GM23338 (cell line): Measurements from ENCODE around the gene ATP1A3. TPM values are rescaled to one million over a fixed set of nuclear protein-coding genes. Genes with fewer than 3 reads are reported as not detected.

ENCODE experiments used
- ATAC-seq: fragments of 200-7000 bp; cut with Tn5 transposase; 3 replicates; pipeline ENCODE4 v1.9.1; 2020
- DNase-seq: peaks from one replicate; pipeline ENCODE4 v3.0.0-alpha.2; 2015; ENCODE audit warnings: low spot score
- H2AFZ ChIP-seq: fragments of 200-600 bp; sonication (generic); 2 replicates; pipeline ENCODE4 v1.8.0; 2016; ENCODE audit warnings: antibody characterized with exemption, mild to moderate bottlenecking, moderate library complexity
- H3F3A ChIP-seq: fragments of 200-600 bp; sonication (generic); replicated peaks from 2 replicates; pipeline ENCODE4 v1.8.0; 2017; ENCODE audit warnings: antibody characterized with exemption, mixed run types, low read depth
- H3K27ac ChIP-seq: fragments of 200-600 bp; sonication (generic); 2 replicates; pipeline ENCODE4 v1.6.1; 2016; ENCODE audit warnings: low read depth
- H3K27me3 ChIP-seq: fragments of 200-600 bp; sonication (generic); 2 replicates; pipeline ENCODE4 v1.8.0; 2016; ENCODE audit warnings: mild to moderate bottlenecking, mixed run types, moderate library complexity; ENCODE audit not compliant: insufficient read depth
- H3K36me3 ChIP-seq: fragments of 200-600 bp; sonication (generic); 2 replicates; pipeline ENCODE4 v1.8.0; 2016; ENCODE audit warnings: mild to moderate bottlenecking; ENCODE audit not compliant: insufficient read depth
- H3K4me1 ChIP-seq: fragments of 200-600 bp; sonication (generic); 2 replicates; pipeline ENCODE4 v1.8.0; 2016; ENCODE audit warnings: mild to moderate bottlenecking, moderate library complexity; ENCODE audit not compliant: insufficient read depth
- H3K4me2 ChIP-seq: fragments of 200-600 bp; sonication (generic); 2 replicates; pipeline ENCODE4 v1.7.1; 2017; ENCODE audit warnings: mixed run types
- H3K4me3 ChIP-seq: fragments of 200-600 bp; sonication (generic); 2 replicates; pipeline ENCODE4 v1.6.1; 2016; ENCODE audit warnings: mixed run types
- H3K79me2 ChIP-seq: fragments of 200-600 bp; sonication (generic); replicated peaks from 2 replicates; pipeline ENCODE4 v1.8.0; 2017; ENCODE audit warnings: mild to moderate bottlenecking; ENCODE audit not compliant: insufficient read depth
- H3K9me2 ChIP-seq: fragments of 200-600 bp; sonication (generic); 2 replicates; pipeline ENCODE4 v1.8.0; 2017; ENCODE audit not compliant: insufficient read depth
- H4K20me1 ChIP-seq: fragments of 200-600 bp; sonication (generic); replicated peaks from 2 replicates; pipeline ENCODE4 v1.8.0; 2017; ENCODE audit warnings: mild to moderate bottlenecking; ENCODE audit not compliant: insufficient read depth
- H3K27ac Mint-ChIP-seq: 2 replicates; pipeline ENCODE4 v1.8.0; 2020; ENCODE audit warnings: inconsistent platforms, mild to moderate bottlenecking, moderate library complexity, mixed read lengths
- H3K27me3 Mint-ChIP-seq: 3 replicates; pipeline ENCODE4 v1.8.0; 2022; ENCODE audit warnings: low read depth, mild to moderate bottlenecking, moderate library complexity, mixed read lengths, inconsistent platforms; ENCODE audit not compliant: insufficient read depth, poor library complexity
- H3K36me3 Mint-ChIP-seq: 3 replicates; pipeline ENCODE4 v1.8.0; 2021; ENCODE audit warnings: low read depth, mild to moderate bottlenecking, inconsistent platforms, moderate library complexity, mixed read lengths
- H3K4me1 Mint-ChIP-seq: 3 replicates; pipeline ENCODE4 v1.8.0; 2020; ENCODE audit warnings: mild to moderate bottlenecking, inconsistent platforms, mixed read lengths
- H3K4me3 Mint-ChIP-seq: 3 replicates; pipeline ENCODE4 v1.8.0; 2021; ENCODE audit warnings: moderate library complexity, mild to moderate bottlenecking, inconsistent platforms, mixed read lengths
- H3K9me3 Mint-ChIP-seq: 3 replicates; pipeline ENCODE4 v1.8.0; 2020; ENCODE audit warnings: moderate library complexity, mild to moderate bottlenecking, inconsistent platforms, mixed read lengths
- CREB1 ChIP-seq: fragments of 250-450 bp; sonication (Bioruptor Pico); IDR thresholded peaks from 2 replicates; pipeline ENCODE4 v1.5.0; 2020; ENCODE audit warnings: low read depth, mild to moderate bottlenecking, moderate library complexity
- CTCF ChIP-seq, 2 experiments: fragments of 200-600 bp in 1 of 2; sonication (generic) in 1 of 2; conservative IDR thresholded peaks; 2 replicates each; pipeline versions ENCODE4 v1.5.1 to v1.6.1; 2016 to 2017; ENCODE audit warnings: antibody characterized with exemption in 2 of 2, low read depth in 2 of 2, mild to moderate bottlenecking in 2 of 2, moderate library complexity in 1 of 2
- EZH2phosphoT487 ChIP-seq: fragments of 200-600 bp; sonication (generic); IDR thresholded peaks from one replicate; pipeline ENCODE4 v1.8.1; 2018; ENCODE audit warnings: antibody characterized with exemption; ENCODE audit not compliant: unreplicated experiment
- ZNF114 ChIP-seq: fragments of 250-450 bp; sonication (Bioruptor Pico); IDR thresholded peaks from 2 replicates; pipeline ENCODE4 v1.5.0; 2020; ENCODE audit warnings: mild to moderate bottlenecking, moderate library complexity
- ZNF331 ChIP-seq: fragments of 250-450 bp; sonication (Bioruptor Pico); IDR thresholded peaks from 2 replicates; pipeline ENCODE4 v1.5.0; 2020; ENCODE audit warnings: low read depth, mild to moderate bottlenecking, moderate library complexity
- polyA plus RNA-seq: library from polyadenylated mRNA; unstranded; fragments of >200 nt; fragmentation: Nextera tagmentation; extraction: Ambion mirVana; gene quantifications from 2 replicates; pipeline ENCODE4 v1.2.1, GENCODE V29; 2016
- total RNA-seq: library from RNA; depleted of rRNA; stranded (reverse); fragments of >200 nt; shearing (Covaris generic); gene quantifications from 2 replicates; pipeline ENCODE4 v1.2.3, GENCODE V29; 2014
- TF ChIP-seq, protein P1 (sequence below): fragments of 250-450 bp; sonication (Bioruptor Pico); IDR thresholded peaks from 2 replicates; pipeline ENCODE4 v1.5.0; 2020; ENCODE audit warnings: mild to moderate bottlenecking, moderate library complexity
- TF ChIP-seq, protein P2 (sequence below): IDR thresholded peaks from one replicate; pipeline ENCODE4 v1.6.1; 2018; ENCODE audit warnings: antibody characterized with exemption; ENCODE audit not compliant: unreplicated experiment

ATP1A3 gene
- total and polyA plus RNA-seq, 2 experiments from 2014 or later, result 11.5 to 37.3 TPM

GRCh38 chr19:41968751-41969595 lies 25.1 kb downstream of the ATP1A3 start:
- Histone ChIP-seq H4K20me1 (no peaks in the 10 kb centered on the region; the same call in 1 of the 2 replicates), H3K9me2 (no peaks in the 10 kb centered on the region), H2AFZ (no peak overlapping the region), H3K27ac (no peak overlapping the region), H3K4me2 (no peak overlapping the region), H3K4me3 (no peak overlapping the region), H3K4me1 (no peaks in the 10 kb centered on the region; the same call in 1 of the 2 replicates), H3K27me3 (no peaks in the 10 kb centered on the region), H3K79me2 (no peaks in the 10 kb centered on the region), H3F3A (0 out of 2 replicates have a peak, but pooled peaks cover 6% of the 10 kb centered on the region), H3K36me3 (no peaks in the 10 kb centered on the region; the same call in 1 of the 2 replicates)
- Mint-ChIP-seq H3K36me3 (peaks cover 10% of the 10 kb centered on the region; the same call in 1 of the 3 replicates), H3K27me3 (peaks cover 14% of the 10 kb centered on the region), H3K4me3 (no peak overlapping the region), H3K27ac (no peak overlapping the region; the same call in 1 of the 2 replicates), H3K4me1 (peaks cover 3% of the 10 kb centered on the region; the same call in 2 of the 3 replicates), H3K9me3 (no peaks in the 10 kb centered on the region; the same call in 2 of the 3 replicates)
- TF ChIP-seq ZNF114 (no peak), CTCF (conservative IDR thresholded peaks at IDR 0.05; ENCODE audit: low read depth in 2 of 2) (no peak), EZH2phosphoT487 (no peak), ZNF331 (CRISPR knock-in tag) (no peak)
- DNase-seq (no peak), ATAC-seq (no peak)

- H2AFZ ChIP-seq, result no peak overlapping the region
- DNase-seq (no peak), ATAC-seq (no peak)
- no peak overlapping the region for H3K27ac Mint-ChIP-seq
- no peaks in the 10 kb centered on the region for H3K4me1 ChIP-seq
- H3K27ac ChIP-seq, result no peak overlapping the region
- peaks cover 3% of the 10 kb centered on the region; the same call in 2 of the 3 replicates for H3K4me1 Mint-ChIP-seq
- H3K4me3 ChIP-seq, result no peak overlapping the region
- H3K9me3 Mint-ChIP-seq, result no peaks in the 10 kb centered on the region; the same call in 2 of the 3 replicates
- H3K4me2 ChIP-seq, result no peak overlapping the region
- H3K9me2 ChIP-seq, result no peaks in the 10 kb centered on the region
- TF ChIP-seq, protein P1, sequence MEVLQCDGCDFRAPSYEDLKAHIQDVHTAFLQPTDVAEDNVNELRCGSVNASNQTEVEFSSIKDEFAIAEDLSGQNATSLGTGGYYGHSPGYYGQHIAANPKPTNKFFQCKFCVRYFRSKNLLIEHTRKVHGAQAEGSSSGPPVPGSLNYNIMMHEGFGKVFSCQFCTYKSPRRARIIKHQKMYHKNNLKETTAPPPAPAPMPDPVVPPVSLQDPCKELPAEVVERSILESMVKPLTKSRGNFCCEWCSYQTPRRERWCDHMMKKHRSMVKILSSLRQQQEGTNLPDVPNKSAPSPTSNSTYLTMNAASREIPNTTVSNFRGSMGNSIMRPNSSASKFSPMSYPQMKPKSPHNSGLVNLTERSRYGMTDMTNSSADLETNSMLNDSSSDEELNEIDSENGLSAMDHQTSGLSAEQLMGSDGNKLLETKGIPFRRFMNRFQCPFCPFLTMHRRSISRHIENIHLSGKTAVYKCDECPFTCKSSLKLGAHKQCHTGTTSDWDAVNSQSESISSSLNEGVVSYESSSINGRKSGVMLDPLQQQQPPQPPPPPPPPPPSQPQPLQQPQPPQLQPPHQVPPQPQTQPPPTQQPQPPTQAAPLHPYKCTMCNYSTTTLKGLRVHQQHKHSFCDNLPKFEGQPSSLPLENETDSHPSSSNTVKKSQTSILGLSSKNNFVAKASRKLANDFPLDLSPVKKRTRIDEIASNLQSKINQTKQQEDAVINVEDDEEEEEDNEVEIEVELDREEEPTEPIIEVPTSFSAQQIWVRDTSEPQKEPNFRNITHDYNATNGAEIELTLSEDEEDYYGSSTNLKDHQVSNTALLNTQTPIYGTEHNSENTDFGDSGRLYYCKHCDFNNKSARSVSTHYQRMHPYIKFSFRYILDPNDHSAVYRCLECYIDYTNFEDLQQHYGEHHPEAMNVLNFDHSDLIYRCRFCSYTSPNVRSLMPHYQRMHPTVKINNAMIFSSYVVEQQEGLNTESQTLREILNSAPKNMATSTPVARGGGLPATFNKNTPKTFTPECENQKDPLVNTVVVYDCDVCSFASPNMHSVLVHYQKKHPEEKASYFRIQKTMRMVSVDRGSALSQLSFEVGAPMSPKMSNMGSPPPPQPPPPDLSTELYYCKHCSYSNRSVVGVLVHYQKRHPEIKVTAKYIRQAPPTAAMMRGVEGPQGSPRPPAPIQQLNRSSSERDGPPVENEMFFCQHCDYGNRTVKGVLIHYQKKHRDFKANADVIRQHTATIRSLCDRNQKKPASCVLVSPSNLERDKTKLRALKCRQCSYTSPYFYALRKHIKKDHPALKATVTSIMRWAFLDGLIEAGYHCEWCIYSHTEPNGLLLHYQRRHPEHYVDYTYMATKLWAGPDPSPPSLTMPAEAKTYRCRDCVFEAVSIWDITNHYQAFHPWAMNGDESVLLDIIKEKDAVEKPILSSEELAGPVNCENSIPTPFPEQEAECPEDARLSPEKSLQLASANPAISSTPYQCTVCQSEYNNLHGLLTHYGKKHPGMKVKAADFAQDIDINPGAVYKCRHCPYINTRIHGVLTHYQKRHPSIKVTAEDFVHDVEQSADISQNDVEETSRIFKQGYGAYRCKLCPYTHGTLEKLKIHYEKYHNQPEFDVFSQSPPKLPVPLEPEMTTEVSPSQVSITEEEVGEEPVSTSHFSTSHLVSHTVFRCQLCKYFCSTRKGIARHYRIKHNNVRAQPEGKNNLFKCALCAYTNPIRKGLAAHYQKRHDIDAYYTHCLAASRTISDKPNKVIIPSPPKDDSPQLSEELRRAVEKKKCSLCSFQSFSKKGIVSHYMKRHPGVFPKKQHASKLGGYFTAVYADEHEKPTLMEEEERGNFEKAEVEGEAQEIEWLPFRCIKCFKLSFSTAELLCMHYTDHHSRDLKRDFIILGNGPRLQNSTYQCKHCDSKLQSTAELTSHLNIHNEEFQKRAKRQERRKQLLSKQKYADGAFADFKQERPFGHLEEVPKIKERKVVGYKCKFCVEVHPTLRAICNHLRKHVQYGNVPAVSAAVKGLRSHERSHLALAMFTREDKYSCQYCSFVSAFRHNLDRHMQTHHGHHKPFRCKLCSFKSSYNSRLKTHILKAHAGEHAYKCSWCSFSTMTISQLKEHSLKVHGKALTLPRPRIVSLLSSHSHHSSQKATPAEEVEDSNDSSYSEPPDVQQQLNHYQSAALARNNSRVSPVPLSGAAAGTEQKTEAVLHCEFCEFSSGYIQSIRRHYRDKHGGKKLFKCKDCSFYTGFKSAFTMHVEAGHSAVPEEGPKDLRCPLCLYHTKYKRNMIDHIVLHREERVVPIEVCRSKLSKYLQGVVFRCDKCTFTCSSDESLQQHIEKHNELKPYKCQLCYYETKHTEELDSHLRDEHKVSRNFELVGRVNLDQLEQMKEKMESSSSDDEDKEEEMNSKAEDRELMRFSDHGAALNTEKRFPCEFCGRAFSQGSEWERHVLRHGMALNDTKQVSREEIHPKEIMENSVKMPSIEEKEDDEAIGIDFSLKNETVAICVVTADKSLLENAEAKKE, result no peak
- TF ChIP-seq, protein P2, sequence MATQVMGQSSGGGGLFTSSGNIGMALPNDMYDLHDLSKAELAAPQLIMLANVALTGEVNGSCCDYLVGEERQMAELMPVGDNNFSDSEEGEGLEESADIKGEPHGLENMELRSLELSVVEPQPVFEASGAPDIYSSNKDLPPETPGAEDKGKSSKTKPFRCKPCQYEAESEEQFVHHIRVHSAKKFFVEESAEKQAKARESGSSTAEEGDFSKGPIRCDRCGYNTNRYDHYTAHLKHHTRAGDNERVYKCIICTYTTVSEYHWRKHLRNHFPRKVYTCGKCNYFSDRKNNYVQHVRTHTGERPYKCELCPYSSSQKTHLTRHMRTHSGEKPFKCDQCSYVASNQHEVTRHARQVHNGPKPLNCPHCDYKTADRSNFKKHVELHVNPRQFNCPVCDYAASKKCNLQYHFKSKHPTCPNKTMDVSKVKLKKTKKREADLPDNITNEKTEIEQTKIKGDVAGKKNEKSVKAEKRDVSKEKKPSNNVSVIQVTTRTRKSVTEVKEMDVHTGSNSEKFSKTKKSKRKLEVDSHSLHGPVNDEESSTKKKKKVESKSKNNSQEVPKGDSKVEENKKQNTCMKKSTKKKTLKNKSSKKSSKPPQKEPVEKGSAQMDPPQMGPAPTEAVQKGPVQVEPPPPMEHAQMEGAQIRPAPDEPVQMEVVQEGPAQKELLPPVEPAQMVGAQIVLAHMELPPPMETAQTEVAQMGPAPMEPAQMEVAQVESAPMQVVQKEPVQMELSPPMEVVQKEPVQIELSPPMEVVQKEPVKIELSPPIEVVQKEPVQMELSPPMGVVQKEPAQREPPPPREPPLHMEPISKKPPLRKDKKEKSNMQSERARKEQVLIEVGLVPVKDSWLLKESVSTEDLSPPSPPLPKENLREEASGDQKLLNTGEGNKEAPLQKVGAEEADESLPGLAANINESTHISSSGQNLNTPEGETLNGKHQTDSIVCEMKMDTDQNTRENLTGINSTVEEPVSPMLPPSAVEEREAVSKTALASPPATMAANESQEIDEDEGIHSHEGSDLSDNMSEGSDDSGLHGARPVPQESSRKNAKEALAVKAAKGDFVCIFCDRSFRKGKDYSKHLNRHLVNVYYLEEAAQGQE, result no peak
- TF ChIP-seq CREB1 (CRISPR knock-in tag), result no peak
- 0 out of 2 replicates have a peak, but pooled peaks cover 6% of the 10 kb centered on the region for H3F3A ChIP-seq
- H3K79me2 ChIP-seq, result no peaks in the 10 kb centered on the region
- H3K27me3 ChIP-seq, result no peaks in the 10 kb centered on the region
- H3K36me3 ChIP-seq, result no peaks in the 10 kb centered on the region; the same call in 1 of the 2 replicates
- H3K4me3 Mint-ChIP-seq, result no peak overlapping the region
- H3K36me3 Mint-ChIP-seq, result peaks cover 10% of the 10 kb centered on the region; the same call in 1 of the 3 replicates
- H4K20me1 ChIP-seq, result no peaks in the 10 kb centered on the region; the same call in 1 of the 2 replicates
- peaks cover 14% of the 10 kb centered on the region for H3K27me3 Mint-ChIP-seq
These were observed 26.8 kb downstream of the ATP1A3 start for GRCh38 chr19:41967054-41967783.
